NT2/D1 (cell line): ENCODE data around the gene ZBTB43.

Source experiments
- SUZ12 ChIP-seq: IDR thresholded peaks from 2 replicates; pipeline ENCODE4 v1.6.1; 2011; ENCODE audit not compliant: insufficient read length, insufficient read depth; ENCODE audit errors: extremely low read depth
- YY1 ChIP-seq: IDR thresholded peaks from 2 replicates; pipeline ENCODE4 v1.6.1; 2011; ENCODE audit not compliant: insufficient read length, insufficient read depth

- TF ChIP-seq SUZ12 (no peak), YY1 (no peak)
Observed at GRCh38 chr9:126809068-126809467, 4.2 kb downstream of the ZBTB43 start.
